ENCODE results near the gene HEBP1.
"Not testable (repeated sequence)": the region's sequence is repeated elsewhere in the genome, so short reads cannot be mapped to it uniquely, and the experiment has no call there.

The HEBP1 gene

DNA sequence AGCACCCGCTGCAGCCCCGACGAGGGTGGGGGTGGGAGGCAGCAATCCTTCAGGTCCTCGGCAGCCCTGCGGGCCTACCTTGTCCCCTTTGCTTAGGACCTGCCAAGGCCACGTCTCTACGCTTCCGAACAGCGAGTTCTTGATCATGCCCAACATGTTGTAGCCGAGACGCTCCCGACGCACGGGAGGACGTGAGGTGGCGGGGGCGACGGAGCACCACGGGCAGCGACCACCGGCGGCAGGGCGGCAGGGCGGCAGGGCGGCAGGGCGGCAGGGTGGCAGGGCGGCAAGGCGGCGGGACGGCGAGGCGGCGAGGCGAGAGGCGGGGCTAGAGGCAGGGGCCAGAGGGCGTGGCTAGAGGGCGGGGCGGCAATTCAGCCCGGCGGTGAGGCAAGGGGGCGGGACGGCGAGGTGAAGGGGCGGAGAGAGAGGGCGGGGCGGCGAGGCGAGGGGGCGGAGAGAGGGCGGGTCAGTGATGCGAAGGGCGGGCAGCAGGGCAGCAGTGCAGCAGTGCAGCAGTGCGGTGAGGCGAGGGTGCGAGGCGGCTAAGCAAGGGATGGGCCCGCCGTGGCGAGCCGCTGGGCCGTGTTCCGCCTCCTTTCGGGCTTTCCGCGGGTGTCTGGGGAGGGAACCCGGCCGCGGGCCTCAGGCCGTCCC lies at the start of gene HEBP1:
TSS of gene HEBP1 (minus strand) at position 307 of the 657 bp plus-strand sequence. CDS start at position 156, 151 bp downstream.
- DNase-seq, result peak; percentile 98

DNA sequence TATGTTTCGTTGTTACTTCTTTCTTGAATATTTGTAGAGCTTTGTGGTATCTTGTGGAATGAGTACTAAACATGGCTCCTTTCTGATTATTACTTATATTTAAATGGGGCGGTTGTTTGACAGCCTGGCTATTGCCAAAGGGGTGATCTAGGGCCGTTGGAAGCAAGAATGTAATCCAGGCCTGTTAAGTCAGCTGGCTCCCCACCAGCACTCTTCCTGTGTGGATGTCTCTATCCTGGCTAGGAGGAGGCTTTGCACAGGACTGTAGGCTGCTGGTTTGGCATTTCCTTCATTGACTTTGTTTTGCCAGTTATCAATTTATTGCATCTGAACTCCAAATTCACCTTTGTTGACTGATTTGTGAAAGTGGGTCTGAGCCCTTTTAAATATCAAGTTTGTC lies 49.8 kb upstream of the HEBP1 start:
- DNase-seq, result no peak

GRCh38 chr12:13046964-13047363 lies 46.9 kb upstream of the HEBP1 start:
- DNase-seq, result no peak

GRCh38 chr12:13045816-13046215 lies 45.8 kb upstream of the HEBP1 start:
- DNase-seq, result no peak

DNA sequence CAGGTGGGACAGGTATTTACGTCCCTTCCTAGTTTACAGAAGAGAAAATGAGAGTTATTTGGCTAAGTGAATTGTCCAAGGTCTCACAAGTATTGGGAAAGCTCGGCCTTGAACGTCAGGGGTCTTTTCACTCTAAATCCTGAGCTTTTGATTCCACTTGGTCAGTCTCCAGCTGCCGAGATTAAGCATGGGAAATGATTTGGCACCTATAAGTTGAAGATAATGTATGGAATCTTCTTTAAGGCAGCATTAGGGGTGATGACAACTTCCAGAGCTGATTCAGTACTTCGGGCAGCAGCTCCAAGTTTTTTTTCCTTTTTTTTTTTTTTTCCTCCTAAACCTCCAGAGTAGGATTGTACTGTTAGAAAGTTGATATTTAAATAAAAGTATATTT lies 44.8 kb upstream of the HEBP1 start:
- no peak for DNase-seq

- peak; percentile 83 for DNase-seq
These were observed 44.2 kb upstream of the HEBP1 start, which contains the start of gene FAM234B for GRCh38 chr12:13044002-13044905. Gene FAM234B, plus strand, starts transcription at chr12:13044381. Its CDS starts 23 bp downstream, at chr12:13044404.

GRCh38 chr12:13042666-13043230 lies 42.7 kb upstream of the HEBP1 start:
- DNase-seq, result no peak

DNA sequence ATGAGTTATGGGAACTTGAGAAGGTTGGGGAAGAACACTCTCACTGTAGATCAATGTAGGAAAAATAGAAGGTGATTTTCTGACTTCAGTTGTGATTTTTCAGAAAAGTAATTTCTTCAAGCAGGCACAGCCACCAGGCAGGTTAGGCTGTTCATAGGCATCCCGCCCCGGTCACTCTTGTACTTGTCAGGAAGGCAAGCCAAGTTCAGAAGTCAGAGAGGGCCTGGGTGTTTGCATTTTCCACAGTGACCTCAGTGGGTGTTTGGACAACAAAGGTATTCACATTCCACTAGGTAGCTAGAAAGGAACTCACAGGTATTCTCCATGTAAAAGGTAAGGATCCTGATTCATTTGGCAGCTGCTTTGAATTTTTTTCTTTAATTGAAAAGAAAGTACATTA lies 41.2 kb upstream of the HEBP1 start:
- DNase-seq, result no peak

DNA sequence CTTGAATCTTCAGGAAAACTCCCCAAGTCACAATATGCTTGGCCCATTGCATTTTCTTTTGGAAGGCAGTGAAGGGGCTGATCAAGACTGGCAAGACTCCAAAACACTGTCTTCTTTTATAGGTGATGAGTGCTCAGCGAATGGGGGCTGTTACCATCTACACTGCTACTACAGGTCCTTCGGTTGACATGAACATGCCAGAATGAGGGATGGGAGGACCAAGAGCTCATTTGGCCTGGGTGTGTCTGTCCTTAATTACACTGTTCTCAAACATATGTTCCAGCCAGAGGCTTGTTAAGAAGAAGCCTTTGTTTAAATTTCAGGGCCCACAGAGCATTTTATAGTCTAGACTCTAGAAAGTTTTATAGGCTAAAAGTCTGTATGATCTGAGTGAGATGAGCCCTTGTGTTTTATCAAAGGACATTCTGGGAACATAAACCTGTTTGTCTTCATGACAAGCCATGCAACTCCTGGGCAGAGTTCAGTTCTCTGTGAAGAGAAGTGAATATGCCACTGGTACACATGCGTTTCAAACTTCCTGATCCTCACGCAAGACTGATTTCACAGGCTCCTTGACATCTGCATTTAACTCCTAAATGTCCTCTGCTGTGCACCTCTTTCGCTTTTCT lies 39.4 kb upstream of the HEBP1 start:
- DNase-seq, result no peak

- DNase-seq, result no peak
These were observed 38.6 kb upstream of the HEBP1 start for GRCh38 chr12:13038491-13039161.

GRCh38 chr12:13036881-13037280 lies 36.8 kb upstream of the HEBP1 start:
- no peak for DNase-seq

DNA sequence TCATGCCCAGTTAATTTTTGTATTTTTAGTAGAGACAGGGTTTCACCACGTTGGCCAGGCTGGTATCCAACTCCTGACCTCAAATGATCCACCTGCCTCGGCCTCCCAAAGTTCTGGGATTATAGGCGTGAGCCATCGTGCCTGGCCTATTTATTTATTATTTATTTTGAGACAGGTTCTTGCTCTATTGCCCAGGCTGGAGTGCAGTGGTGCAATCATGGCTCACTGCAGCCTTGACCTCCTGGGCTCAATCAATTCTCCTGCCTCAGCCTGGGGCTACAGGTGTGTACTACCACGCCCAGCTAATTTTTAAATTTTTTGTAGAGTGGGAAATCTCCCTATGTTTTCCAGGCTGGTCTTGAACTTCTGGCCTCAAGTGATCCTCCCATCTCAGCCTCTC lies 35.3 kb upstream of the HEBP1 start:
- DNase-seq, result not testable (repeated sequence)

GRCh38 chr12:13033476-13033875 lies 33.4 kb upstream of the HEBP1 start:
- no peak for DNase-seq

GRCh38 chr12:13032164-13032563 lies 32.1 kb upstream of the HEBP1 start:
- DNase-seq, result no peak

DNA sequence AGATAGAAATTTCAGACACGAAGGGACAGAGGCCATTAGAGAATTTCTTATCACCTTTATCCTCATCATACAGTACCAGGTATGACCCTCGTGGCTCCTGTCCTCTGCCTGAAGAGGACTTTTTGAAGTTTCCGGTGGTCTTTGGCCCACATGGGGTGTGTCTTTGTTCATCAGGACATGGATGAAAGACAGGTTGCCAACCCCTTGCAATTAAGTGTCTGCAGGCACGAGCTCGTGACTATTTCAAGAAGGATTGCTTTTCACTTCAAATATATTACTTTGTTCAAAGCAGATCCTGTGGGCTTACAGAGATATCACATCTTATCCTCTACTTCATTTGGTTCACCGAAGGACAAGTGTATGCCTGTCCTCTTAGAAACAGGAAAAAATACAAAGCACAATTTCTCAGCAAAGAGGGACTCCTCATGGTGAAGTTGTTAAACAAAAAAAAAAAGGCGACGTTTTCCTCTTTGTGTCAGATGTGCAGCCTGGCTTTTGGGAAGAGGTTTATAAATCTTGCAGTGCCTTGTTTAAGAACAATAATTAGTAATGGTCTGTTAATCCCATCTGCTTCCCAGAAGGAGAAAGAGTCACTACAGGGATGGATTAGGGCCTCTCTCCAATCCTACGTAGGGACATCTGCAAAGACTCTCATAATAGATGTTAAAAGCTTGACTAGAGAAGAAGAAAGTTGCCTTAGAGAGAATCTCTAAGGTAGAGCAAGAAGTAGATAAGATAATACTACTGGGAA lies 30.7 kb upstream of the HEBP1 start:
- no peak for DNase-seq

DNA sequence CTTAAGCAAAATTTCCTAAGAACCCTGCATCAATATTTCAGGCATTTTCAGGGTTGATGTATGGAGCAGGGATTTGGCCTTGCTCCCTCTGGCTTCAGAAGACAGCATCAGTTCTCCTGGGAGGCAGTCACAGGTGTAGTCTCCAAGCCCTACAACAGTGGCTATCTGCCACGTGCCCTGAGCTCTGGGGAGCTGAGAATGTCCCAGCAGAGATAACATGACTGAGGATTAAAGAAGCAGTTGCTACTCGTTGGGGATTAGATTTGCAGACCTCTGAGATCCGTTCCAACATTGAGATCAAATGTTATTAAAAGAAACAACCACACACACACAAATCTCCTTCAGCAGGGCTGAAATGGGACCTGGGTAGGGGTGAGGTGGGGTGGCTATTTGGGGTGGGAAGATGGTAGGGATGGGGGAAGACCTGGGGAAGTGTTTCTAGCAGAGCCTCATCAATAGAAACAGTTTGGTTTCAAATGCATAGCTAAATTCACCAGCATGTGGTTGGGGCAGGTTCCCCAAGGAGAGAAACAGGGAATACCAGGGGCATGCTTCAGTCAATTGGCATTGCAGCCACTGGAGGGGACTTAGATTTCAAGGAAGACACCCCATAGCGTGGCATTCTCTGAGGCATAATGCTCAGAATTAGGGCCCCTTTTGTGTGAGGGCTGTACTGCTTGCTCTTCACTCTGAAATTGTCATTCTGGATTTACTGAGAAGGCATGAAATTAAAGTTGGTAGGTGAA lies 28.9 kb upstream of the HEBP1 start:
- DNase-seq, result no peak

DNA sequence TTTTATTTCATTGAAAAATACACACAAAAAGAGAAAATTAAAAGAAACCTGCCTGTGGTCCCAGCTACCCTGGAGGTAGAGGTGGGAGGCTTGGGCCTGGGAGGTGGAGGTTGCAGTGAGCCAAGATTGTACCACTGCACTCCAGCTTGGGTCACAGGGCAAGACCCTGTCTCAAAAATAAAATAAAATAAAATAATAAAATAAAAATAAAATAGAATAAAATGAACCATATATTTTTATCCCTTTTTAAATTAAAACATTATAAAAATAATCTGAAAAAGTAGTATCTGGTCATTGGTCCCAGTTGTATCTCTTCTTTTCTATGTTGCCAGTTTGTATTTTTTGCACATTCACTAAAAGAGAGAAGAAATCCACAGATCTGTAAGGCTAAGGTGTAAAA lies 27.4 kb upstream of the HEBP1 start:
- no peak for DNase-seq

- DNase-seq, result no peak
These were observed 27.0 kb upstream of the HEBP1 start for GRCh38 chr12:13027032-13027431.

DNA sequence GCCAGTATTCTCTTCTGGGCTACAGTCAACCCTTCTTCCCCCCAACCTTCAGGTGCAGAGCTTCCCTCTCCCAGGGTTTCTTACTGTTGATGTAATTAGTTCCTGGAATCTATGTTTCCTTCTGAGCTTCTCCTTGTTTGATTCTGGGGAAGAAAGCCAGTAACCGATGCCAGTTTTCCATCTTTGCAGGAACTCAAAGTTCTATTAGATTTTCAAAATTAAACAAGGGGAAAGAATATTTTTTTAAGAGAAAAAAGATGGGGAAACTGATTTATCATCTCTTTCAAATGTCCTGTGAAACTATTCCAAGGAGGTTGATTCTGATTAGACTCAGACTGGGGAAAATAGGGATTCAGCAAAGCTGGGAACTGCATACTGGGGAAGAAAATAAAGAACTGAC lies 26.2 kb upstream of the HEBP1 start:
- DNase-seq, result no peak

DNA sequence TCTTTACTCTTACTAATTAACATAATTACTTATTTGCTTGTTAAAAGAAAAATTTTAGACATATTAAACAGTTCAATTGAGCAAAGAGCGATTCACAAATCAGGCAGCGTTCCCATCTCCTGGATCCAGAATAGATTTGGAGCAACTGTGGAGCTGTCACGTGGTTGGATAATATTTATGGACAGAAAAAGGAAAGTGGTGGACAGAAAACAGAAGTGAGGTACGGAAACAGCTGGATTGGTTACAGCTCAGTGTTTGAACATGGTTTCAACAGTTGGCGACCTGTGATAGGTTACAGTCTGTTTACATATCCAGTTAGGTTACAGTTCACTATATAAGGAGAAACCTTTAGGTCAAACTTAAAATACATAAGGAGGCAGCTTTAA lies 24.5 kb upstream of the HEBP1 start:
- no peak for DNase-seq

GRCh38 chr12:13023811-13024530 lies 23.9 kb upstream of the HEBP1 start:
- DNase-seq, result no peak

Data from CD4-positive, alpha-beta T cell treated with Interleukin-17A for 4 hours (primary cell).